Natural killer cell (primary cell): Measurements from ENCODE around the gene SCAF11. TPM values are rescaled to one million over a fixed set of nuclear protein-coding genes. Genes with fewer than 3 reads are reported as not detected.
"Not testable (repeated sequence)": the region's sequence is repeated elsewhere in the genome, so short reads cannot be mapped to it uniquely, and the experiment has no call there.

Experiments
- ATAC-seq, 3 donors: fragments of 150-1000 bp in 2 of 3; fragments of 200-7000 bp in 1 of 3; cut with Tn5 transposase; 1 replicate in 1 of 3; 2 replicates in 2 of 3; pipeline ENCODE4 v1.10.0; 2021; ENCODE audit warnings: mild to moderate bottlenecking in 2 of 3, moderate library complexity in 2 of 3
- DNase-seq, 2 donors: peaks; one replicate each; pipeline versions ENCODE4 v3.0.0 to v3.0.0-alpha.2; 2013 to 2021; ENCODE audit warnings: mixed read lengths in 1 of 2
- H3K27ac ChIP-seq: one replicate; pipeline ENCODE4 v1.5.1; 2013; ENCODE audit warnings: mild to moderate bottlenecking, low read length
- H3K27me3 ChIP-seq: one replicate; pipeline ENCODE4 v1.6.1; 2013; ENCODE audit warnings: low read length; ENCODE audit not compliant: control insufficient read depth, insufficient read depth
- H3K36me3 ChIP-seq: one replicate; pipeline ENCODE4 v1.6.1; 2013; ENCODE audit warnings: low read length; ENCODE audit not compliant: control insufficient read depth, insufficient read depth
- H3K4me1 ChIP-seq: one replicate; pipeline ENCODE4 v1.6.1; 2013; ENCODE audit warnings: low read length; ENCODE audit not compliant: control insufficient read depth, insufficient read depth
- H3K4me3 ChIP-seq: one replicate; pipeline ENCODE4 v1.5.1; 2013; ENCODE audit warnings: low read length
- H3K9me3 ChIP-seq: one replicate; pipeline ENCODE4 v1.6.1; 2013; ENCODE audit warnings: low read length; ENCODE audit not compliant: control insufficient read depth, insufficient read depth
- H3K27ac Mint-ChIP-seq, 2 donors: one replicate each; pipeline ENCODE4 v1.8.0; 2022; ENCODE audit warnings: mild to moderate bottlenecking in 2 of 2, mixed read lengths in 2 of 2, moderate library complexity in 1 of 2
- H3K27me3 Mint-ChIP-seq, 2 donors: one replicate each; pipeline ENCODE4 v1.8.0; 2022; ENCODE audit warnings: low read depth in 2 of 2, mixed read lengths in 2 of 2
- H3K36me3 Mint-ChIP-seq: one replicate; pipeline ENCODE4 v1.8.0; 2022; ENCODE audit warnings: mixed read lengths
- H3K4me1 Mint-ChIP-seq, 2 donors: one replicate each; pipeline ENCODE4 v1.8.0; 2022; ENCODE audit warnings: mixed read lengths in 2 of 2
- H3K4me3 Mint-ChIP-seq: one replicate; pipeline ENCODE4 v1.8.0; 2022; ENCODE audit warnings: mild to moderate bottlenecking, moderate library complexity, mixed read lengths
- H3K9me3 Mint-ChIP-seq, 2 donors: one replicate each; pipeline ENCODE4 v1.8.0; 2022; ENCODE audit warnings: mixed read lengths in 2 of 2
- WGBS: methylation state at CpG from one replicate; pipeline ENCODE4 v1.1.7; 2013; ENCODE audit warnings: missing lambda C conversion rate; ENCODE audit not compliant: insufficient coverage; 5-methylcytosine and 5-hydroxymethylcytosine counted together
- intact Hi-C: fragments of 100-400 bp; cut with micrococcal nuclease; formaldehyde crosslinking; loops from one replicate; pipeline ENCODE4 v1.14.2; 2022
- total RNA-seq, 4 donors: library from RNA; stranded (reverse); fragments of 120-200 nt in 1 of 4; gene quantifications; one replicate each; pipeline versions ENCODE4 v1.2.3 to v1.2.4, GENCODE V29; 2013 to 2022
- TF ChIP-seq, protein P1 (sequence below): fragments of 200-600 bp; IDR thresholded peaks from one replicate; pipeline ENCODE4 v1.8.0; 2022; ENCODE audit warnings: antibody characterized with exemption

Gene SCAF11
- total RNA-seq, 3 donors from 2014 or later (not counting 1 experiment from before 2014, with no cell fraction given): 208 to 232 (median 220) TPM

DNA sequence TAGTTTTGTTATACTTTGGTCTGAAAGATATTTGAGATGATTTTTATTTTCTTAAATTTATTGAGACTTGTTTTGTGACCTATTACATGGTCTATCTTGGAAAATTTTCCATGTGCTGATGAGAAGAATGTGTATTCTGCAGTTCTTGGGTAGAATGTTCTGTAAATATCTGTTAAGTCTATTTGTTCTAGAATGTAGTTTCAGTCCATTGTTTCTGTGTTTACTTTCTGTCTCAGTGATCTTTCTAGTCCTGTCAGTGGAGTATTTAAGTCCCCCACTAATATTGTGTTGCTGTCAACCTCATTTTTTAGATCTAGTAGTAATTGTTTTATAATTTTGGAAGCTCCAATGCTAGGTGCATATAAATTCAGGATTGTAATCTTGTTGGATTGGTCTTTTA lies 30.4 kb upstream of the SCAF11 start:
- TF ChIP-seq, protein P1, sequence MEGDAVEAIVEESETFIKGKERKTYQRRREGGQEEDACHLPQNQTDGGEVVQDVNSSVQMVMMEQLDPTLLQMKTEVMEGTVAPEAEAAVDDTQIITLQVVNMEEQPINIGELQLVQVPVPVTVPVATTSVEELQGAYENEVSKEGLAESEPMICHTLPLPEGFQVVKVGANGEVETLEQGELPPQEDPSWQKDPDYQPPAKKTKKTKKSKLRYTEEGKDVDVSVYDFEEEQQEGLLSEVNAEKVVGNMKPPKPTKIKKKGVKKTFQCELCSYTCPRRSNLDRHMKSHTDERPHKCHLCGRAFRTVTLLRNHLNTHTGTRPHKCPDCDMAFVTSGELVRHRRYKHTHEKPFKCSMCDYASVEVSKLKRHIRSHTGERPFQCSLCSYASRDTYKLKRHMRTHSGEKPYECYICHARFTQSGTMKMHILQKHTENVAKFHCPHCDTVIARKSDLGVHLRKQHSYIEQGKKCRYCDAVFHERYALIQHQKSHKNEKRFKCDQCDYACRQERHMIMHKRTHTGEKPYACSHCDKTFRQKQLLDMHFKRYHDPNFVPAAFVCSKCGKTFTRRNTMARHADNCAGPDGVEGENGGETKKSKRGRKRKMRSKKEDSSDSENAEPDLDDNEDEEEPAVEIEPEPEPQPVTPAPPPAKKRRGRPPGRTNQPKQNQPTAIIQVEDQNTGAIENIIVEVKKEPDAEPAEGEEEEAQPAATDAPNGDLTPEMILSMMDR: no peak
- H3K27me3 ChIP-seq: no peaks in the 10 kb centered on the region

DNA sequence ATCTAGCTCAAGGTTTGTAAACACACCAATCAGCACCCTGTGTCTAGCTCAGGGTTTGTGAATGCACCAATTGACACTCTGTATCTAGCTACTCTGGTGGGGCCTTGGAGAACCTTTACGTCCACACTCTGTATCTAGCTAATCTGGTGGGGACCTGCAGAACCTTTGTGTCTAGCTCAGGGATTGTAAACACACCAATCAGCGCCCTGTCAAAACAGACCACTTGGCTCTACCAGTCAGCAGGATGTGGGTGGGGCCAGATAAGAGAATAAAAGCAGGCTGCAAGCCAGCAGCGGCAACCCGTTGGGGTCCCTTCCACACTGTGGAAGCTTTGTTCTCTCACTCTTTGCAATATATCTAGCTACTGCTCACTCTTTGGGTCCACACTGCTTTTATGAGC lies 28.3 kb upstream of the SCAF11 start:
- H3K36me3 ChIP-seq, intact Hi-C loops, H3K4me3 ChIP-seq, ATAC-seq, DNase-seq, H3K27me3 ChIP-seq, H3K4me3 Mint-ChIP-seq, H3K9me3 ChIP-seq, H3K9me3 Mint-ChIP-seq, H3K4me1 Mint-ChIP-seq, H3K27ac Mint-ChIP-seq, H3K4me1 ChIP-seq, H3K27ac ChIP-seq: not testable (repeated sequence)
- H3K27me3 Mint-ChIP-seq: peaks cover 23 to 42% of the 10 kb centered on the region in 2 donors
- WGBS: 88% methylated on average over 4 of the region's 4 CpGs
- peaks cover 21% of the 10 kb centered on the region for H3K36me3 Mint-ChIP-seq

More for the DNA sequence above, 30.4 kb upstream of the SCAF11 start:
- Mint-ChIP-seq H3K4me3 (no peak overlapping the region), H3K4me1 (no peaks in the 10 kb centered on the region), H3K9me3 (peaks cover 4 to 10% of the 10 kb centered on the region in 2 donors), H3K36me3 (peaks cover 28% of the 10 kb centered on the region), H3K27me3 (peaks cover 23 to 42% of the 10 kb centered on the region in 2 donors), H3K27ac (no peak overlapping the region)
- no peak overlapping the region for H3K4me3 ChIP-seq
- intact Hi-C loops: no loop called here
- DNase-seq (no peak), ATAC-seq (no peak)
- peaks cover 19% of the 10 kb centered on the region for H3K9me3 ChIP-seq
- no peaks in the 10 kb centered on the region for H3K36me3 ChIP-seq
- no peak overlapping the region for H3K27ac ChIP-seq
- H3K4me1 ChIP-seq: no peaks in the 10 kb centered on the region

DNA sequence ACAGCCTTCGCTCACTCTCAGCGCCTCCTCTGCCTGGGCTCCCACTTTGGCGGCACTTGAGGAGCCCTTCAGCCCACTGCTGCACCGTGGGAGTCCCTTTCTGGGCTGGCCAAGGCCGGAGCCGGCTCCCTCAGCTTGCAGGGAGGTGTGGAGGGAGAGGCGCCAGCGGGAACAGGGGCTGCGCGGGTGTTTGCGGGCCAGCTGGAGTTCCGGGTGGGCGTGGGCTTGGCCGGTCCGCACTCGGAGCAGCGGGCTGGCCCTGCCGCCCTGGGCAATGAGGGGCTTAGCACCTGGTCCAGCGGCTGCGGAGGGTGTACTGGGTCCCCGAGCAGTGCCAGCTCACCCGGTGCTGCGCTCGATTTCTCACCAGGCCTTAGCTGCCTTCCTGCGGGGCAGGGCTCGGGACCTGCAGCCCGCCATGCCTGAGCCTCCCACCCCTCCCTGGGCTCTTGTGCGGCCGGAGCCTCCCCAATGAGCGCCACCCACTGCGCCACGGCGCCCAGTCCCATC lies 27.5 kb upstream of the SCAF11 start:
- DNase-seq, H3K4me1 ChIP-seq, H3K4me3 ChIP-seq, intact Hi-C loops, H3K9me3 ChIP-seq, H3K4me3 Mint-ChIP-seq, ATAC-seq, H3K27ac Mint-ChIP-seq, H3K27me3 ChIP-seq, H3K4me1 Mint-ChIP-seq, H3K9me3 Mint-ChIP-seq, H3K27ac ChIP-seq, H3K36me3 ChIP-seq: not testable (repeated sequence)
- 95% methylated on average over 33 of the region's 33 CpGs for WGBS
- peaks cover 23 to 42% of the 10 kb centered on the region in 2 donors for H3K27me3 Mint-ChIP-seq
- peaks cover 21% of the 10 kb centered on the region for H3K36me3 Mint-ChIP-seq

DNA sequence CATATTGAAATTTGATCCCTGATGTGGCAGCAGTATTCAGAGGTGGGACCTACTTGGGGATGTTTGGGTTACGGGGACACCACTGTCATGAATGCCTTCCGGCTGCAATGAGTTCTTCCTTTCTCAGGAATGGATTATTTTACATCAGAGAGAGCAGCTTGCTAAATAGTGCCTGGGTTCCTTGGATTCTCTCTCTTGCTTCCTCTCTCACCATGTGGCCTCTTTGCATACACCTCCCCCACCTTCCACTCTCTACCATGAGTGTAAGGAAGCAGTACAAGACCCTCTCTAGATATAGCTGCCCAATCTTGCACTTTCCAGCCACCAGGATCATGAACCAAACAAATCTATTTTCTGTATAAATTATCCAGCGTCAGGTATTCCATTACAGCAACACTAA lies 15.4 kb upstream of the SCAF11 start:
- 86% methylated on average over 3 of the region's 3 CpGs for WGBS
- H3K27ac ChIP-seq: no peak overlapping the region
- intact Hi-C loops: loop anchor here (5.0 kb wide), 1 partner anchor 464 kb away; no protein-coding TSS in a partner anchor
- Mint-ChIP-seq H3K4me3 (no peak overlapping the region), H3K27ac (no peak overlapping the region), H3K9me3 (no peaks in the 10 kb centered on the region), H3K4me1 (no peaks in the 10 kb centered on the region), H3K36me3 (no peaks in the 10 kb centered on the region), H3K27me3 (peaks cover 0 to 2% of the 10 kb centered on the region in 2 donors)
- ATAC-seq: no peak
- no peaks in the 10 kb centered on the region for H3K9me3 ChIP-seq
- no peak for DNase-seq
- no peaks in the 10 kb centered on the region for H3K4me1 ChIP-seq
- TF ChIP-seq, protein P1: no peak
- H3K4me3 ChIP-seq: no peak overlapping the region
- no peaks in the 10 kb centered on the region for H3K27me3 ChIP-seq
- no peaks in the 10 kb centered on the region for H3K36me3 ChIP-seq
